Measurements from ENCODE around the gene IL1RN. TPM values are rescaled to one million over a fixed set of nuclear protein-coding genes. Genes with fewer than 3 reads are reported as not detected.

The IL1RN gene
- total and polyA plus RNA-seq, 2 of the 13 experiments (the other 11 are each of a cell fraction or from before 2014, with no cell fraction given), result 21.2 to 101 TPM

- TF ChIP-seq HNF1B (CRISPR knock-in tag; IDR thresholded peaks at IDR 0.05) (no peak), ZNF605 (CRISPR knock-in tag; IDR thresholded peaks at IDR 0.05) (0 out of 2 replicates have a peak, but pooled peaks have one; percentile 19), CBX2 (IDR thresholded peaks at IDR 0.05; ENCODE audit: low read depth, low read length) (no peak), CBX2 (CRISPR knock-in tag; IDR thresholded peaks at IDR 0.05; ENCODE audit: low read depth) (peak; percentile 32; the same call in 1 of the 2 replicates), SIX1 (CRISPR knock-in tag; IDR thresholded peaks at IDR 0.05; ENCODE audit: borderline replicate concordance) (no peak), CC2D1A (CRISPR knock-in tag; IDR thresholded peaks at IDR 0.05) (0 out of 2 replicates have a peak, but pooled peaks have one; percentile 43), SKI (IDR thresholded peaks at IDR 0.05; ENCODE audit: partially characterized antibody) (peak; percentile 86), ZBTB39 (CRISPR knock-in tag; IDR thresholded peaks at IDR 0.05) (no peak), STAT5B (CRISPR knock-in tag; IDR thresholded peaks at IDR 0.05) (no peak), DNMT3B (CRISPR knock-in tag; conservative IDR thresholded peaks at IDR 0.05) (no peak), XRCC5 (optimal IDR thresholded peaks at IDR 0.05; ENCODE audit: low read length) (no peak), ZXDC (CRISPR knock-in tag; IDR thresholded peaks at IDR 0.05) (no peak), CHCHD3 (CRISPR knock-in tag; IDR thresholded peaks at IDR 0.05) (0 out of 2 replicates have a peak, but pooled peaks have one; percentile 59)
- TF ChIP-seq, protein P1, sequence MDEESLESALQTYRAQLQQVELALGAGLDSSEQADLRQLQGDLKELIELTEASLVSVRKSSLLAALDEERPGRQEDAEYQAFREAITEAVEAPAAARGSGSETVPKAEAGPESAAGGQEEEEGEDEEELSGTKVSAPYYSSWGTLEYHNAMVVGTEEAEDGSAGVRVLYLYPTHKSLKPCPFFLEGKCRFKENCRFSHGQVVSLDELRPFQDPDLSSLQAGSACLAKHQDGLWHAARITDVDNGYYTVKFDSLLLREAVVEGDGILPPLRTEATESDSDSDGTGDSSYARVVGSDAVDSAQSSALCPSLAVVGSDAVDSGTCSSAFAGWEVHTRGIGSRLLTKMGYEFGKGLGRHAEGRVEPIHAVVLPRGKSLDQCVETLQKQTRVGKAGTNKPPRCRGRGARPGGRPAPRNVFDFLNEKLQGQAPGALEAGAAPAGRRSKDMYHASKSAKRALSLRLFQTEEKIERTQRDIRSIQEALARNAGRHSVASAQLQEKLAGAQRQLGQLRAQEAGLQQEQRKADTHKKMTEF (CRISPR knock-in tag; IDR thresholded peaks at IDR 0.05), result no peak
Measured at GRCh38 chr2:113181258-113182051, 54.1 kb downstream of the IL1RN start (continued).
